GM12878 (cell line): ENCODE data around the gene C1R. TPM values are rescaled to one million over a fixed set of nuclear protein-coding genes. Genes with fewer than 3 reads are reported as not detected.

Experiments
- ATAC-seq: fragments of 200-7000 bp; cut with Tn5 transposase; 3 replicates; pipeline ENCODE4 v1.9.1; 2020; ENCODE audit warnings: mild to moderate bottlenecking, moderate library complexity
- BruUV-seq: library from RNA; stranded (reverse); fragments of 400-500 nt; replicated peaks from 2 replicates; lab custom pipeline; 2021; lab: Mats Ljungman, UMichigan
- CTCF ChIA-PET: fragments of 300-600 bp; sonication (Branson Sonifier 250); formaldehyde crosslinking; extraction: SDS; loops from one replicate; lab custom pipeline; 2021; ENCODE audit warnings: inconsistent platforms; lab: Yijun Ruan, JAX
- POLR2A ChIA-PET: fragments of 350-600 bp; formaldehyde crosslinking; extraction: SDS; loops from one replicate; lab custom pipeline; 2021; ENCODE audit warnings: inconsistent platforms; lab: Charles Lee
- RAD21 ChIA-PET: fragments of 300-600 bp; sonication (Branson Sonifier 250); formaldehyde crosslinking; loops from one replicate; lab custom pipeline; 2023; ENCODE audit warnings: antibody characterized with exemption; ENCODE audit not compliant: unreplicated experiment; lab: Charles Lee
- SMC1A ChIA-PET: fragments of 300-600 bp; sonication (Branson Sonifier 250); formaldehyde crosslinking; loops from one replicate; lab custom pipeline; 2023; ENCODE audit not compliant: unreplicated experiment, uncharacterized antibody; lab: Charles Lee
- DNase-seq: peaks from one replicate; pipeline ENCODE4 v3.0.0-alpha.2; 2011; ENCODE audit warnings: low read depth, low spot score
- FAIRE-seq: peaks from 3 replicates; lab custom pipeline; 2011; peaks lifted over from hg19 to GRCh38; lab: Jason Lieb, UNC
- H2AFZ ChIP-seq: 2 replicates; pipeline ENCODE4 v1.6.0; 2011; ENCODE audit warnings: low read depth, low read length, control low read depth; ENCODE audit not compliant: control insufficient read depth
- H3K27ac ChIP-seq: 2 replicates; pipeline ENCODE4 v1.5.1; 2011; ENCODE audit warnings: control low read depth; ENCODE audit not compliant: control insufficient read depth, insufficient read depth
- H3K27me3 ChIP-seq, 2 experiments: replicated peaks in 1 of 2; 2 replicates each; pipeline versions ENCODE4 v1.6.0 to v1.6.1; 2011; ENCODE audit warnings: low read length in 1 of 2; ENCODE audit not compliant: control insufficient read depth in 2 of 2, insufficient read depth in 2 of 2
- H3K36me3 ChIP-seq, 2 experiments: 2 replicates each; pipeline ENCODE4 v1.5.1; 2011; ENCODE audit warnings: low read length in 1 of 2; ENCODE audit not compliant: control insufficient read depth in 2 of 2, insufficient read depth in 2 of 2
- H3K4me1 ChIP-seq: 2 replicates; pipeline ENCODE4 v1.6.1; 2011; ENCODE audit warnings: mild to moderate bottlenecking, low read length, moderate library complexity, mixed read lengths; ENCODE audit not compliant: control insufficient read depth, insufficient read depth
- H3K4me2 ChIP-seq: 2 replicates; pipeline ENCODE4 v1.6.0; 2011; ENCODE audit warnings: control low read depth; ENCODE audit not compliant: control insufficient read depth, insufficient read depth
- H3K4me3 ChIP-seq: fragments of 200-600 bp; sonication (generic); 2 replicates; pipeline ENCODE4 v1.5.1; 2016
- H3K79me2 ChIP-seq: 2 replicates; pipeline ENCODE4 v1.6.0; 2011; ENCODE audit warnings: low read length; ENCODE audit not compliant: control insufficient read depth, insufficient read depth
- H3K9ac ChIP-seq: 2 replicates; pipeline ENCODE4 v1.8.0; 2011; ENCODE audit warnings: low read length, control low read depth, mixed read lengths; ENCODE audit not compliant: control insufficient read depth, insufficient read depth
- H3K9me3 ChIP-seq: replicated peaks from 3 replicates; pipeline ENCODE4 v1.5.1; 2011; ENCODE audit warnings: mild to moderate bottlenecking, low read length; ENCODE audit not compliant: control insufficient read depth, insufficient read depth
- H4K20me1 ChIP-seq: 2 replicates; pipeline ENCODE4 v1.6.0; 2011; ENCODE audit not compliant: control insufficient read depth, insufficient read depth
- BHLHE40 ChIP-seq, 2 experiments: fragments of 450-650 bp in 1 of 2; IDR thresholded peaks; 2 replicates each; pipeline ENCODE4 v1.6.1; 2011 to 2017; ENCODE audit warnings: low read depth in 2 of 2, borderline replicate concordance in 1 of 2, improper control_type of control experiment in 1 of 2, low read length in 1 of 2, mild to moderate bottlenecking in 1 of 2
- CBFB ChIP-seq: IDR thresholded peaks from 2 replicates; pipeline ENCODE4 v1.6.1; 2016; ENCODE audit warnings: antibody characterized with exemption, low read depth
- IRF5 ChIP-seq: fragments of 450-650 bp; IDR thresholded peaks from 2 replicates; pipeline ENCODE4 v1.6.1; 2017; ENCODE audit warnings: borderline replicate concordance
- MEF2B ChIP-seq: fragments of 450-650 bp; IDR thresholded peaks from 2 replicates; pipeline ENCODE4 v1.6.1; 2018; ENCODE audit warnings: mild to moderate bottlenecking, moderate library complexity; ENCODE audit not compliant: partially characterized antibody, poor library complexity, severe bottlenecking
- MXI1 ChIP-seq: fragments of 150-350 bp; IDR thresholded peaks from 2 replicates; pipeline ENCODE4 v1.6.1; 2011; ENCODE audit warnings: low read depth, mild to moderate bottlenecking, inconsistent platforms, low read length, improper control_type of control experiment
- NR2C2 ChIP-seq: IDR thresholded peaks from 2 replicates; pipeline ENCODE4 v1.6.1; 2011; ENCODE audit warnings: borderline replicate concordance, low read depth; ENCODE audit not compliant: control insufficient read depth, insufficient read length
- RBBP5 ChIP-seq: fragments of 200-600 bp; sonication (generic); conservative IDR thresholded peaks from 2 replicates; pipeline ENCODE4 v1.6.1; 2016
- RFX5 ChIP-seq: IDR thresholded peaks from 2 replicates; pipeline ENCODE4 v1.6.1; 2011; ENCODE audit warnings: low read depth, low read length, improper control_type of control experiment
- SIN3A ChIP-seq: IDR thresholded peaks from 2 replicates; pipeline ENCODE4 v1.6.1; 2012; ENCODE audit warnings: low read depth, low read length, improper control_type of control experiment
- STAT1 ChIP-seq: fragments of 450-650 bp; conservative IDR thresholded peaks from 2 replicates; pipeline ENCODE4 v1.6.1; 2014; ENCODE audit warnings: antibody characterized with exemption, mild to moderate bottlenecking
- TCF3 ChIP-seq: IDR thresholded peaks from 2 replicates; pipeline ENCODE4 v1.6.1; 2012; ENCODE audit warnings: low read depth, mild to moderate bottlenecking, low read length, borderline replicate concordance; ENCODE audit not compliant: insufficient read depth
- WGBS: methylation state at CpG from one replicate; pipeline ENCODE4 v1.1.6; 2016; ENCODE audit warnings: low lambda C conversion rate; ENCODE audit not compliant: insufficient replicate concordance, insufficient coverage; ENCODE audit errors: missing lambda C conversion rate; 5-methylcytosine and 5-hydroxymethylcytosine counted together
- in situ Hi-C: fragments of 300-500 bp; cut with MboI; formaldehyde crosslinking; loops from 9 replicates; pipeline ENCODE4 v1.14.3; 2018; ENCODE audit warnings: mixed read lengths
- intact Hi-C: fragments of 100-400 bp; cut with micrococcal nuclease; formaldehyde crosslinking; loops from one replicate; pipeline ENCODE4 v1.14.2; 2022; ENCODE audit not compliant: unreplicated experiment
- polyA plus RNA-seq, 11 experiments: library from polyadenylated mRNA; depleted of rRNA in 4 of 11; unstranded in 6 of 11; stranded (reverse) in 5 of 11; fragments of >200 nt; fragmentation: Nextera tagmentation in 4 of 11; fragmentation: Illumina TruSeq in 1 of 11; extraction: Ambion mirVana in 4 of 11; extraction: Trizol in 1 of 11; gene quantifications; 1 replicate in 1 of 11; 2 replicates in 10 of 11; pipeline versions ENCODE4 v1.2.1 to v1.2.3, GENCODE V29; 2011 to 2016; ENCODE audit warnings: inconsistent platforms in 2 of 11, missing spikeins in 2 of 11, low read depth in 1 of 11
- total RNA-seq, 4 experiments: library from RNA; depleted of rRNA in 3 of 4; stranded (reverse); fragments of >200 nt in 3 of 4; fragmentation: Illumina TruSeq in 1 of 4; extraction: Trizol in 1 of 4; gene quantifications; 2 replicates each; pipeline versions ENCODE4 v1.2.1 to v1.2.3, GENCODE V29; 2013 to 2021
- TF ChIP-seq, protein P1 (sequence below): fragments of 450-650 bp; formaldehyde crosslinking; IDR thresholded peaks from 2 replicates; pipeline ENCODE4 v1.5.0; 2022; ENCODE audit warnings: mild to moderate bottlenecking, missing genetic modification characterization

C1R gene
- total and polyA plus RNA-seq, 10 of the 15 experiments (the other 5 are each of a cell fraction or from before 2014, with no cell fraction given), result 0.31 to 1.9 (median 0.96) TPM; not detected in 1

GRCh38 chr12:7112041-7112440 lies 19.8 kb upstream of the C1R start:
- CTCF ChIA-PET, result interaction anchor here (0.6 to 7.7 kb wide), 28 partner anchors 7 to 525 kb away, joined by 3 to 61 read pairs (median 6); partner anchors contain the start of genes C12orf57, C1R, C1S and LPCAT3
- POLR2A ChIA-PET, result interaction anchor here (1.3 to 7.2 kb wide), 5 partner anchors 13 to 243 kb away, joined by 3 to 55 read pairs (median 6); partner anchors contain the start of genes C12orf57, LPCAT3 and RNU7-1
- Histone ChIP-seq H3K36me3 (peaks cover 0 to 16% of the 10 kb centered on the region in 2 experiments; a peak in 3 of 4 replicates), H3K27ac (no peak overlapping the region), H3K4me3 (no peak overlapping the region), H2AFZ (no peak overlapping the region), H3K9ac (0 out of 2 replicates have a peak overlapping the region, but pooled peaks have one; percentile 26), H3K4me2 (peak overlapping the region; percentile 28; the same call in 1 of the 2 replicates), H3K4me1 (peaks cover 12% of the 10 kb centered on the region), H3K9me3 (no peaks in the 10 kb centered on the region), H3K27me3 (no peaks in the 10 kb centered on the region), H3K79me2 (peaks cover 33% of the 10 kb centered on the region), H4K20me1 (no peaks in the 10 kb centered on the region)
- in situ Hi-C loops, result loop anchor here (5.0 kb wide), 1 partner anchor 150 kb away; no protein-coding TSS in a partner anchor
- intact Hi-C loops, result loop anchor here (2.0 to 5.0 kb wide), 3 partner anchors 150 to 243 kb away; no protein-coding TSS in a partner anchor
- TF ChIP-seq IRF5, result no peak
- TF ChIP-seq RBBP5, result no peak
- TF ChIP-seq CBFB, result no peak
- TF ChIP-seq BHLHE40 (IDR thresholded peaks at IDR 0.05; ENCODE audit: borderline replicate concordance in 1 of 2, low read depth in 2 of 2, low read length in 1 of 2), result no peak
- no peak for TF ChIP-seq MXI1
- TF ChIP-seq NR2C2, result no peak
- TF ChIP-seq, protein P1, sequence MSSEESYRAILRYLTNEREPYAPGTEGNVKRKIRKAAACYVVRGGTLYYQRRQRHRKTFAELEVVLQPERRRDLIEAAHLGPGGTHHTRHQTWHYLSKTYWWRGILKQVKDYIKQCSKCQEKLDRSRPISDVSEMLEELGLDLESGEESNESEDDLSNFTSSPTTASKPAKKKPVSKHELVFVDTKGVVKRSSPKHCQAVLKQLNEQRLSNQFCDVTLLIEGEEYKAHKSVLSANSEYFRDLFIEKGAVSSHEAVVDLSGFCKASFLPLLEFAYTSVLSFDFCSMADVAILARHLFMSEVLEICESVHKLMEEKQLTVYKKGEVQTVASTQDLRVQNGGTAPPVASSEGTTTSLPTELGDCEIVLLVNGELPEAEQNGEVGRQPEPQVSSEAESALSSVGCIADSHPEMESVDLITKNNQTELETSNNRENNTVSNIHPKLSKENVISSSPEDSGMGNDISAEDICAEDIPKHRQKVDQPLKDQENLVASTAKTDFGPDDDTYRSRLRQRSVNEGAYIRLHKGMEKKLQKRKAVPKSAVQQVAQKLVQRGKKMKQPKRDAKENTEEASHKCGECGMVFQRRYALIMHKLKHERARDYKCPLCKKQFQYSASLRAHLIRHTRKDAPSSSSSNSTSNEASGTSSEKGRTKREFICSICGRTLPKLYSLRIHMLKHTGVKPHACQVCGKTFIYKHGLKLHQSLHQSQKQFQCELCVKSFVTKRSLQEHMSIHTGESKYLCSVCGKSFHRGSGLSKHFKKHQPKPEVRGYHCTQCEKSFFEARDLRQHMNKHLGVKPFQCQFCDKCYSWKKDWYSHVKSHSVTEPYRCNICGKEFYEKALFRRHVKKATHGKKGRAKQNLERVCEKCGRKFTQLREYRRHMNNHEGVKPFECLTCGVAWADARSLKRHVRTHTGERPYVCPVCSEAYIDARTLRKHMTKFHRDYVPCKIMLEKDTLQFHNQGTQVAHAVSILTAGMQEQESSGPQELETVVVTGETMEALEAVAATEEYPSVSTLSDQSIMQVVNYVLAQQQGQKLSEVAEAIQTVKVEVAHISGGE, result no peak
- TF ChIP-seq RFX5, result no peak
- TF ChIP-seq SIN3A, result no peak
- no peak for TF ChIP-seq TCF3
- TF ChIP-seq MEF2B, result no peak
- TF ChIP-seq STAT1, result no peak
- SMC1A ChIA-PET, result interaction anchor here (1.1 to 3.6 kb wide), 8 partner anchors 16 to 261 kb away, joined by 3 to 40 read pairs (median 5); partner anchors contain the start of genes C12orf57, CDCA3, LPCAT3 and RNU7-1
- FAIRE-seq (no peak), ATAC-seq (no peak), DNase-seq (no peak)
- RAD21 ChIA-PET, result interaction anchor here (0.9 to 7.6 kb wide), 7 partner anchors 36 to 260 kb away, joined by 3 to 89 read pairs (median 4); partner anchors contain the start of genes C12orf57, CDCA3, LPCAT3 and RNU7-1
- BruUV-seq, result no TSS peak
- 91% methylated on average over 4 of the region's 4 CpGs for WGBS
